Measurements from ENCODE around the gene KRTAP9-8. TPM values are rescaled to one million over a fixed set of nuclear protein-coding genes. Genes with fewer than 3 reads are reported as not detected.
"Not testable (repeated sequence)": the region's sequence is repeated elsewhere in the genome, so short reads cannot be mapped to it uniquely, and the experiment has no call there.

KRTAP9-8 gene, protein sequence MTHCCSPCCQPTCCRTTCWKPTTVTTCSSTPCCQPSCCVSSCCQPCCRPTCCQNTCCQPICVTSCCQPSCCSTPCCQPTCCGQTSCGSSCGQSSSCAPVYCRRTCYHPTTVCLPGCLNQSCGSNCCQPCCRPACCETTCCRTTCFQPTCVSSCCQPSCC
- total RNA-seq = not detected

DNA sequence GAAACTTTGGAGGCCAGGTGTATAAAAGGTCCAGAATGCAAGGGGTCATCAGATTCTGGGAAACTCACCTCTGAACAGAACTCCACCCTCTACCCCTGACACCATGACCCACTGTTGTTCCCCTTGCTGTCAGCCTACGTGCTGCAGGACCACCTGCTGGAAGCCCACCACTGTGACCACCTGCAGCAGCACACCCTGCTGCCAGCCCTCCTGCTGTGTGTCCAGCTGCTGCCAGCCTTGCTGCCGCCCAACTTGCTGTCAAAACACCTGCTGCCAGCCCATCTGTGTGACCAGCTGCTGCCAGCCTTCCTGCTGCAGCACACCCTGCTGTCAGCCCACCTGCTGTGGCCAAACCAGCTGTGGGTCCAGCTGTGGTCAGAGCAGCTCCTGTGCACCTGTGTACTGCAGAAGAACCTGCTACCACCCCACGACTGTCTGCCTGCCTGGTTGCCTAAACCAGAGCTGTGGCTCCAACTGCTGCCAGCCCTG is at the start of gene KRTAP9-8:
TSS of gene KRTAP9-8 (plus strand) at position 51 of the 489 bp plus-strand sequence. CDS start at position 104, 53 bp downstream.
- H3K36me3 Mint-ChIP-seq (ENCODE audit: low read depth); H3K27ac Mint-ChIP-seq; H3K9me3 Mint-ChIP-seq; H3K4me1 Mint-ChIP-seq (ENCODE audit: low read depth); CTCF ChIA-PET; DNase-seq; H3K27me3 Mint-ChIP-seq (ENCODE audit: low read depth); H3K4me3 Mint-ChIP-seq; intact Hi-C loops (cut with micrococcal nuclease): not testable (repeated sequence)

GRCh38 chr17:41189837-41190318 is 47.9 kb upstream of the KRTAP9-8 start, which contains the start of gene KRTAP9-1:
Gene KRTAP9-1 (plus strand): TSS chr17:41189887. CDS start chr17:41189887, 0 bp downstream.
- CTCF ChIA-PET = interaction anchor here (1.1 kb wide), 1 partner anchor 444 kb away, joined by 4 read pairs; no protein-coding TSS in a partner anchor
- H3K4me1 Mint-ChIP-seq (ENCODE audit: low read depth); H3K27me3 Mint-ChIP-seq (ENCODE audit: low read depth); H3K9me3 Mint-ChIP-seq; H3K27ac Mint-ChIP-seq; DNase-seq; intact Hi-C loops (cut with micrococcal nuclease); H3K4me3 Mint-ChIP-seq; H3K36me3 Mint-ChIP-seq (ENCODE audit: low read depth): not testable (repeated sequence)

GRCh38 chr17:41190328-41190727 is 47.5 kb upstream of the KRTAP9-8 start:
- CTCF ChIA-PET = interaction anchor here (1.1 kb wide), 1 partner anchor 445 kb away, joined by 4 read pairs; no protein-coding TSS in a partner anchor
- Mint-ChIP-seq H3K27me3 (ENCODE audit: low read depth) (no peaks in the 10 kb centered on the region), H3K4me3 (no peak overlapping the region), H3K27ac (no peak overlapping the region), H3K9me3 (peaks cover 2% of the 10 kb centered on the region), H3K36me3 (ENCODE audit: low read depth) (no peaks in the 10 kb centered on the region), H3K4me1 (ENCODE audit: low read depth) (no peaks in the 10 kb centered on the region)
- intact Hi-C loops (cut with micrococcal nuclease) = no loop called here
- DNase-seq = no peak

- no peak for DNase-seq
- no peak overlapping the region for H3K4me3 Mint-ChIP-seq
- no peaks in the 10 kb centered on the region for H3K4me1 Mint-ChIP-seq (ENCODE audit: low read depth)
- no peaks in the 10 kb centered on the region for H3K36me3 Mint-ChIP-seq (ENCODE audit: low read depth)
- H3K27ac Mint-ChIP-seq = no peak overlapping the region
- intact Hi-C loops (cut with micrococcal nuclease) = no loop called here
- no peaks in the 10 kb centered on the region for H3K27me3 Mint-ChIP-seq (ENCODE audit: low read depth)
- CTCF ChIA-PET = no interaction called here
- peaks cover 7% of the 10 kb centered on the region for H3K9me3 Mint-ChIP-seq
Measured at GRCh38 chr17:41196068-41196467, 41.7 kb upstream of the KRTAP9-8 start.

GRCh38 chr17:41199421-41200078 is 38.2 kb upstream of the KRTAP9-8 start:
- Mint-ChIP-seq H3K27ac (no peak overlapping the region), H3K9me3 (peaks cover 5% of the 10 kb centered on the region), H3K4me3 (no peak overlapping the region), H3K4me1 (ENCODE audit: low read depth) (no peaks in the 10 kb centered on the region), H3K27me3 (ENCODE audit: low read depth) (no peaks in the 10 kb centered on the region), H3K36me3 (ENCODE audit: low read depth) (no peaks in the 10 kb centered on the region)
- intact Hi-C loops (cut with micrococcal nuclease) = no loop called here
- DNase-seq = no peak
- CTCF ChIA-PET = interaction anchor here (0.6 kb wide), 1 partner anchor 238 kb away, joined by 5 read pairs; no protein-coding TSS in a partner anchor

- Mint-ChIP-seq H3K4me1 (ENCODE audit: low read depth) (peaks cover 2% of the 10 kb centered on the region), H3K36me3 (ENCODE audit: low read depth) (no peaks in the 10 kb centered on the region), H3K27me3 (ENCODE audit: low read depth) (no peaks in the 10 kb centered on the region), H3K27ac (no peak overlapping the region), H3K9me3 (no peaks in the 10 kb centered on the region), H3K4me3 (no peak overlapping the region)
- CTCF ChIA-PET = interaction anchor here (0.6 kb wide), 2 partner anchors 79 to 489 kb away, joined by 3 to 4 read pairs; no protein-coding TSS in a partner anchor
- DNase-seq = no peak
- intact Hi-C loops (cut with micrococcal nuclease) = no loop called here
Measured at GRCh38 chr17:41211845-41212466, 25.8 kb upstream of the KRTAP9-8 start.

GRCh38 chr17:41212524-41213169 is 25.2 kb upstream of the KRTAP9-8 start:
- Mint-ChIP-seq H3K4me1 (ENCODE audit: low read depth) (peaks cover 2% of the 10 kb centered on the region), H3K27me3 (ENCODE audit: low read depth) (no peaks in the 10 kb centered on the region), H3K4me3 (no peak overlapping the region), H3K36me3 (ENCODE audit: low read depth) (no peaks in the 10 kb centered on the region), H3K27ac (no peak overlapping the region), H3K9me3 (no peaks in the 10 kb centered on the region)
- CTCF ChIA-PET = interaction anchor here (0.6 kb wide), 1 partner anchor 490 kb away, joined by 3 read pairs; no protein-coding TSS in a partner anchor
- intact Hi-C loops (cut with micrococcal nuclease) = no loop called here
- DNase-seq = no peak

GRCh38 chr17:41215681-41216080 is 22.1 kb upstream of the KRTAP9-8 start:
- Mint-ChIP-seq H3K4me1 (ENCODE audit: low read depth) (peaks cover 2% of the 10 kb centered on the region), H3K9me3 (peaks cover 5% of the 10 kb centered on the region), H3K4me3 (no peak overlapping the region), H3K36me3 (ENCODE audit: low read depth) (peaks cover 1% of the 10 kb centered on the region), H3K27me3 (ENCODE audit: low read depth) (no peaks in the 10 kb centered on the region), H3K27ac (no peak overlapping the region)
- intact Hi-C loops (cut with micrococcal nuclease) = no loop called here
- CTCF ChIA-PET = no interaction called here
- DNase-seq = no peak

DNA sequence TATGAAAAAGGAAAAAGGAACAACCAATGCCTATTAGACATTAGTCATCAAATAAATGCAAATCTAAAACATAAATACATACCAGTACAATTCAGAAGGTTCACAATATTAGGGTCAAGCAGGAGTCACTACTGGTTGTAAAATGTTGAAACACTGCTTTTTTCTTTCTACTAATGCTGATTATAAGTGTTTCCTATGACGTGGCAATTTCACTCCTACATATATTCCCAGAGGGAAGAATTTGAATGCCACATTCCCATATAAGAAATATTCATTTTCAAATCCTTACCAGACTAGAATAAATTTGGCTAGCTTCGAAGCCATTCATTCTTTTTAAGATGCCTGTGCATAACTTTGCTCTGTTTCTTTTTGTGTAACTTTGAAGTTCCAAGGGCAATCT is 14.0 kb upstream of the KRTAP9-8 start:
- H3K4me1 Mint-ChIP-seq (ENCODE audit: low read depth) = no peaks in the 10 kb centered on the region

GRCh38 chr17:41226051-41226450 is 11.7 kb upstream of the KRTAP9-8 start:
- Mint-ChIP-seq H3K27ac (no peak overlapping the region), H3K27me3 (ENCODE audit: low read depth) (no peaks in the 10 kb centered on the region), H3K4me1 (ENCODE audit: low read depth) (no peaks in the 10 kb centered on the region), H3K4me3 (no peak overlapping the region), H3K36me3 (ENCODE audit: low read depth) (no peaks in the 10 kb centered on the region), H3K9me3 (no peaks in the 10 kb centered on the region)
- intact Hi-C loops (cut with micrococcal nuclease) = no loop called here
- CTCF ChIA-PET = no interaction called here
- DNase-seq = no peak

More for the DNA sequence above, 14.0 kb upstream of the KRTAP9-8 start:
- no peak overlapping the region for H3K27ac Mint-ChIP-seq
- H3K27me3 Mint-ChIP-seq (ENCODE audit: low read depth) = no peaks in the 10 kb centered on the region
- DNase-seq = no peak
- peaks cover 1% of the 10 kb centered on the region for H3K36me3 Mint-ChIP-seq (ENCODE audit: low read depth)
- intact Hi-C loops (cut with micrococcal nuclease) = no loop called here
- CTCF ChIA-PET = no interaction called here
- H3K9me3 Mint-ChIP-seq = peaks cover 5% of the 10 kb centered on the region
- H3K4me3 Mint-ChIP-seq = no peak overlapping the region

DNA sequence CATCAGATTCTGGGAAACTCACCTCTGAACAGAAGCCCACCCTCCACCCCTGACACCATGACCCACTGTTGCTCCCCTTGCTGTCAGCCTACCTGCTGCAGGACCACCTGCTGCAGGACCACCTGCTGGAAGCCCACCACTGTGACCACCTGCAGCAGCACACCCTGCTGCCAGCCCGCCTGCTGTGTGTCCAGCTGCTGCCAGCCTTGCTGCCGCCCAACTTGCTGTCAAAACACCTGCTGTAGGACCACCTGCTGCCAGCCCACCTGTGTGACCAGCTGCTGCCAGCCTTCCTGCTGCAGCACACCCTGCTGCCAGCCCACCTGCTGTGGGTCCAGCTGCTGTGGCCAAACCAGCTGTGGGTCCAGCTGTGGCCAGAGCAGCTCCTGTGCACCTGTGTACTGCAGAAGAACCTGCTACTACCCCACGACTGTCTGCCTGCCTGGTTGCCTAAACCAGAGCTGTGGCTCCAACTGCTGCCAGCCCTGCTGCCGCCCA is 11.2 kb upstream of the KRTAP9-8 start, which contains the start of gene KRTAP9-2:
TSS of gene KRTAP9-2 (plus strand) at position 51 of the 498 bp plus-strand sequence. CDS start at position 58, 7 bp downstream.
- not testable (repeated sequence) for H3K27ac Mint-ChIP-seq

DNA sequence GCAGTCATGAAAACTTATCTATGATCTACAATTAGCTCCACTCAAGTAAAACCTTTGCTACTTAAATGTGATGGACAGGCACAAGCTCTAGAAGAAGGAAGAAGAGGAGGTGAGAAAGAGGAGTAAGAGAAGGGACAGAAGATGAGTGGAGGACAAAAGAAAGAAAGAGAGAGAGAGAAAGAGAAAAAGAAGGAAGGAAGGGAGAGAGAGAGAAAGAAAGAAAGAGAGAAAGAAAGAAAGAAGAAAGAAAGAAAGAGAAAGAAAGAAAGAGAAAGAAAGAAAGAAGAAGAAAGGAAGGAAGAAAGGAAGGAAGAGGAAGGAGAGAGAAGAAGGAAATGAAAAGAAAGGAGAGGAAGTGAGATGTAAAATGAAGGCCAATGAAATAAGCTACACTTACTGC is 7.7 kb upstream of the KRTAP9-8 start:
- Mint-ChIP-seq H3K27me3 (ENCODE audit: low read depth) (no peaks in the 10 kb centered on the region), H3K27ac (no peak overlapping the region), H3K9me3 (no peaks in the 10 kb centered on the region), H3K4me3 (no peak overlapping the region), H3K36me3 (ENCODE audit: low read depth) (no peaks in the 10 kb centered on the region), H3K4me1 (ENCODE audit: low read depth) (no peaks in the 10 kb centered on the region)
- CTCF ChIA-PET = no interaction called here
- intact Hi-C loops (cut with micrococcal nuclease) = no loop called here
- no peak for DNase-seq

More for the DNA sequence above, 11.2 kb upstream of the KRTAP9-8 start, which contains the start of gene KRTAP9-2:
- H3K4me3 Mint-ChIP-seq; DNase-seq; H3K9me3 Mint-ChIP-seq; CTCF ChIA-PET; H3K27me3 Mint-ChIP-seq (ENCODE audit: low read depth); intact Hi-C loops (cut with micrococcal nuclease); H3K36me3 Mint-ChIP-seq (ENCODE audit: low read depth); H3K4me1 Mint-ChIP-seq (ENCODE audit: low read depth): not testable (repeated sequence)

Measured in activated naive CD4-positive, alpha-beta T cell treated with anti-CD3 and anti-CD28 coated beads for 36 hours (primary cell).